MV-4-11 (cell line): ENCODE measurements around the gene ZNF440.
"Not testable (repeated sequence)": the region's sequence is repeated elsewhere in the genome, so short reads cannot be mapped to it uniquely, and the experiment has no call there.

Source experiments
- DNase-seq: peaks from one replicate; lab custom pipeline; 2025; lab: John Stamatoyannopoulos, UW

ZNF440 gene

DNA sequence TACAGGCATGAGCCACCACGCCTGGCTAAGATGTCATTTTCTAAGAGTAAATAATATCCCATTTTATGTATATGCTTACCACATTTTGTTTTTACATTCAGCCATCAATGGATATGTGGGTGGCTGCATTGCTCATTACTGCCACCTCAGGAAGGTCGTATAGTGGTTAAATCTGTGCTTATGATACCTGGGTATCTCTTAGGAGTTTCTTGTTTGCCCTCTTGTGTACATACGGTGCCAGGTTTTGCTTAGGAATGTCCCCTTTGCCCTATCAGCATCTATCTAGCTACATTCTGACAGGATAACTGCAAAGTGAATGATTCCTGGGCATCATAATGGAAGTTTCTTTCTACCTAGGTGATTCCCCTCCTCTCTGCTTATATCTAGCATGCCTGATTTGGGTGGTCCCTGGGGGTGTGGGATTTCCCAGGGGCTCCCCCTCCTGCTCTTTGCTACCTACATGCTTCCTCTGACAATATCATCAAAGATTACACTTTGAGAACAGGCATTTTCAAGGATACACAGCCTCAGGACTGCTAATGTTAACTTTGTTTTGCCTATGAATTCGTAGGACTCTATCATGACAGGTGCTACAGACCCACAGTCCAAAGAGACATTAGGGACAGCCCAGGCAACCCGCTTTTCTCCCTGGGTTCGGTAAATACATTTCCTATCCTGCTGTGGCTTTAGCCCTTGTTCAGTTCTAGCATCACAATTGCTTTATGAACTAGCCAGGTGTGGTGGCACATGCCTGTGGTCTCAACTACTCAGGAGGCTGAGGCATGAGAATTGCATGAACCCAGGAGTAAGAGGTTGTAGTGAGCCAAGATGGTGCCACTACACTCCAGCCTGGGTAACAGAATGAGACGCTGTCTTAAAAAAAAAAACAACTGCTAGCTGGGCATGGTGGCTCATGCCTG lies 15.1 kb downstream of the ZNF440 start:
- not testable (repeated sequence) for DNase-seq

DNA sequence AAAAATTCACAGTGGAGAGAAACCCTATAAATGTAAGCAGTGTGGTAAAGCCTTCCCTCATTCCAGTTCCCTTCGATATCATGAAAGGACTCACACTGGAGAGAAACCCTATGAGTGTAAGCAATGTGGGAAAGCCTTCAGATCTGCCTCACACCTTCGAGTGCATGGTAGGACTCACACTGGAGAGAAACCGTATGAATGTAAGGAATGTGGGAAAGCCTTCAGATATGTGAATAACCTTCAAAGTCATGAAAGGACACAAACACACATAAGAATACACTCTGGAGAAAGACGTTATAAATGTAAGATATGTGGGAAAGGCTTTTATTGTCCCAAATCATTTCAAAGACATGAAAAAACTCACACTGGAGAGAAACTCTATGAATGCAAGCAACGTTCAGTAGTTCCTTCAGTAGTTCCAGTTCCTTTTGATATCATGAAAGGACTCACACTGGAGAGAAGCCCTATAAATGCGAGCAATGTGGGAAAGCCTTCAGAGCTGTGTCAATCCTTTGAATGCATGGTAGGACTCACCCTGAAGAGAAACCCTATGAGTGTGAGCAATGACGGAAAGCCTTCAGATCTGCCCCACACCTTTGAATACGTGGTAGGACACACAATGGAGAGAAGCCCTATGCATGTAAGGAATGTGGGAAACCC lies 18.3 kb downstream of the ZNF440 start:
- no peak for DNase-seq

DNA sequence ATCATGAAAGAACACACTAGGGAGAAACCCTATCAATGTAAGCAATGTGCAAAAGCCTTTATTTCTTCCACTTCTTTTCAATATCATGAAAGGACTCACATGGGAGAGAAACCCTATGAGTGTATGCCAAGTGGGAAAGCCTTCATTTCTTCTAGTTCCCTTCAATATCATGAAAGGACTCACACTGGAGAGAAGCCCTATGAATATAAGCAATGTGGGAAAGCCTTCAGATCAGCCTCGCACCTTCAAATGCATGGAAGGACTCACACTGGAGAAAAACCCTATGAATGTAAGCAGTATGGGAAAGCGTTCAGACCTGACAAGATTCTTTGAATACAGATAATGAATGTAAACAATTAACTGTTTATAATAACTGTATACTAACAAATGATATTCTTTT lies 19.5 kb downstream of the ZNF440 start:
- DNase-seq, result no peak

DNA sequence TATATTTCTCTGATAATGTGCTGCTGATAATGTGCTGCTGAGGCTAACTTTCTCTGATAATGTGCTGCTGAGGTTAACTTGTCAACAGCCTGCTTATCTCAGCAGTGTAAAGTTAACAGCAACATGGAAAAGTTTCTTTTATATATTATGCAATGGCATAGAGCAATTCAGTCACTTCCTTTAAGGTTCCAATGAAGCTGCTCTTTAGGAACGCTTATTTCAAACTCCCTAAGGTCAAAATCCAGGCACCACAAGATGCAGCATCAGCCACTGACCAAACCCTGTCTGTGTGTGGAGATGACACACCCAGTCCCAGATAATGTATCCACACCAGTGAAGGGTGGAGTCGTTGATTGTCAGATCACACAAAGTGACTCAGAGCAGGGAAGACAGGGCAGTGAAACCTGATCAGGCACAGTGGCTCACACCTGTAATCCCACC lies 21.6 kb downstream of the ZNF440 start:
- DNase-seq, result not testable (repeated sequence)

DNA sequence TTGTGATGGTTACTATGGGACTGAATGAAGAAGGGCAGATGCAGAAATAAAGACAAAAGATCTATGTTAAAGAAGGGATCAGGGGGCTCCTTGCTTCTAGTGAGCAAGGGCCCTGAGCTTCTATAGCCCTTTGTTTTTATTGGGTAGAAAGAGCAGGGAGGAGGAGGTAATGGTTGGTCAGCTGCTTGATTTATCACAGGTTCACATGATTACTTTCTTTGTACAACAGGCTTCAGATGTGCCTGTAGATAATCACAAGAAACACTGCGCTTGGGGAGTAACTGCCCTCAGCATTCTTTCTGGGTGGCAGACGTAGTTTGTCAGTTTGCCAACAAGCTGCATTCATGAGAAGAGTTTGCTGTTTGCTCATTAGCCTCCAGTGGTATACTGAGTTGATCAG lies 29.6 kb downstream of the ZNF440 start:
- no peak for DNase-seq

DNA sequence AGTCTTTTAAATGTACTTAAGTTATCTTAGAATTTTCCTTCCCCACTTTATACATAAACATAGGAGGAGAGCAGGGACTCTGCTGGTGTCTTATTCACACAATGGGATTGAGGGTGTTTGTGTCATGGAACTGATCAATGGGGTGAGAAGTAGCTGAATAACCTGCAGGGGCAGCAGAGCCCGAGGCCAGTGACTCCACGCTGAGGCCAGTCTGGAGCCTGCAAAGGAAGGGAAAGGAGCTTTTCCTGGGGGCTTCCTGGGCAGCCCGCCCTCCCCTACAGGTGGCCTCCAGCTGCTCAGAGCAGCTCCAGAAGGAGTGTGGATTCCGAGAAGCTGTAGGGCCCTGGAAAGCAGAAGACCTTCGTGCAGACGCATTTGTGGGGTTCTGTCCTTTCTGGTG lies 33.5 kb downstream of the ZNF440 start:
- DNase-seq, result not testable (repeated sequence)

DNA sequence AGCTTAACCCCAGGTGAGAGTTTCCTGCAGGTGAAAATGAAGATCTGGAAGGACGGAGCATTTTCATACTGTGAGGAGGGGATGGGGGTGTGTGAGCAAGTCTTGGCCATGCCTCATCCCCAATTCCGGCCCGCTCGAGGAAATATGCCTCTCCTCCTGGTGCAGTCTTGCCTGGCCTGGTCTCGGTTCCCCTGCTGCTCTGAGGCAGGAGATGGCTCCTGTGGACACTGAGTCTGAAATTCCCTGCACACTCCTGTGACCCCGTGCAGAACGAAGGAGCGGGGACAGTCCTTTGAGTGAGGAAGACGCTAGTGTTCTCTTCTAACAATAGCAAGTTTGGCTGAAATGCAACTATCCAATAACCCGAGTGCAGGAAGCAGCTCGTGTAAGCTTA lies 34.1 kb downstream of the ZNF440 start:
- no peak for DNase-seq

DNA sequence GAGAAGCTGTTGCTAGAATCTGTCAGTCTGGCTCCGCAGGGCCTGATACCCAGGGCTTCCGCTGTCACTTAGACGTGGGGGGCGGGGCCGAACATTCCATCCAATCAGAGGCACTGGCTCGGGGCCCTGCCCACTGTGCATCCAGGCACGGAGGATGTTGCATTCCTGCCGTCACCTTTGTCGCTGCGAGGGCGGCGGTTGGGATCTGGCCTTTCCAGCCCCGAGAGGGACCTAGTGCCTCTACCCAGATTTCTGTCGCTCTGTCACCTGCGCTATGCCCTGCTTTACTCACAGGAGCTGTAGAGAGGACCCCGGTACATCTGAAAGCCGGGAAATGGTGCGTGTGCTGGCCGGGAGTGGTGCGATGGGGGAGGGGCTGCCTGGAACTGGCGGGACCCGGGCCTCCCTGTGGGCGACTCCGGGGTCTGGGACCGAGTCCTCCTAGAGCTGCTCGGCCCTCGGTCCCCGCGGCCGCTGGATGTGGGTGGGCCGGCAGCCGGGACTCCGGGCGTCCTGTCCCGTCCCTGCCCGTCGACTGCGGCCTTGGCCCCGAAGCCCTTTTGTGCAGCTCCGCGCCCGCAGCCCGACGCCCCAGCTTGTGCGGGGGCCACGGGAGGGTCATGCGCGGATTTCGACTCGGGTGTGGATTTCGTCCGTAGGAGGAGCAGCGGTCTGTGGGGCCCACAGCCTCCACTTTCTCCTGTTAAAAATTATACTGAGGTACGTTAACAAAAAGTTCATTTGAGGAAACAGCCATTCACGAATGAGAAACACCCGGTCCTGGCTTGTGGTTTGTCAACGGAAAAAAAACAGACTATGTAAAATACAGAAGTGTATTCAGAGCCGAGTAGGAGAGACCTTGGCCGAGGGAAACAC lies 34.8 kb downstream of the ZNF440 start, which contains the start of gene ZNF439:
TSS of gene ZNF439 (plus strand) at position 133 of the 876 bp plus-strand sequence. CDS start at position 275, 142 bp downstream.
- peak; percentile 42 for DNase-seq

DNA sequence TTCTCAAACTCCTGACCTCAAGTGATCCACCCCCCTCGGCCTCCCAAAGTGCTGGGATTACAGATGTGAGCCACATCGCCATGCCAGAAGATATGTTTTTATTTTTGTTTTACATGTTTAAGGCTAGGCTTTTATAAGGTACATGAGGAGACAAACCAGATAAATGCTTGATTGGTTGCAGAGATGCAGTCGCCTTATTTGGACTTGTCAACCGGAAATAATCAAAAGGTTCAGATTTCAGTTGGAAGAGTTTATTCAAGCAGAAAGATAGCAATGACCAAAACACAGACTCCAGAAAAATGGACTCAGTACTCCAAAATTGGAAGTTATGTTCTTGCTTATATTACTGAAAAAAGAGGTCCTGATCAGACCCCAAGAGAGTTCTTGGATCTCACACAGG lies 36.2 kb downstream of the ZNF440 start:
- not testable (repeated sequence) for DNase-seq

DNA sequence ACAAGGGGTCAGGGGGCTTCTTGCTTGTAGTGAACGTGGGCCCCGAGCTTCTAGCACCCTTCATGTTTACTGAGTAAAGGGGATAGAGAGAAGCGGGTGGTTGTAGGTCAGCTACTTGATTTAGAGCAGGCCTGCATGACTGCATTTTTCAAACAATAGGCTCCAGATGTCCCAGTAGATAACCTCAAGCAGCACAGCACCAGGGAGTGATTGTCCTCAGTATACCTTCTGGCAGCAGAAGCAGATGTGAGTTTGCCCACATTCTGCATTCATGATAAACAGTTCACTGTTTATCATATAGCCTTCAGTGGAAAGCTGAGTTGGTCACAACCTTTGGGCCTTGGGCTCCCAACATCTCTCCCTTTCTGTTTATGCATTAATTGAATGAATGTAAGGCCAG lies 39.3 kb downstream of the ZNF440 start:
- DNase-seq, result no peak

DNA sequence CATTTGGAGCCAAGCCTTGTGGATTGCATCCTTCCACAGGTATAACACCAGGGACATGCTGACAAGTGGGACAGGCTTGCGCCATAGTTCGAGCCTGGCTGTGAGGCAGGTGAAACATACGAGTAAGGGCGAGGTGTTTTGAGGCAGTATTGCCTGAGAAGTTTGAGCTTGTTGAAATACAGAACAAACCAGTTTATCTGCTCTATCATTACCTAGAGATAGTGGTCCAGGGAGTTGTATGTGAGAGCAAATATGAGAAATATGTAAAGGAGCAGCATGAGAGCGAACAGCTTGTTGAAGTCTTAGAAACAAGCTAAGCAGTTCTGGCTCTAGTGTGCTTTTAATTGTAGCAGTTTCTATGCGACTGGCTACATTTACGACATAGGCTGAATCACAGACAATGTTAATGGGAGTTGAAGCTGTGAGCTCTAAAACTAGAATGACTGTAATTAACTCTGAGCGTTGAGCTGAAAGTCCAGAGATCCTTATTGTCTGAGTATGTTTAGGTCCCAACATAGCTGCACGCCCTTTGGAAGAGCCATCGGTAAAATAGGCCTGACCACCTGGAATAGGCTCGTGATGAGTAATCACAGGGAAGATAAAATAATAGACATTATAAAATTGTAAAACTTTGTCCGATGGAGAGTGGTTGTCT lies 42.6 kb downstream of the ZNF440 start:
- DNase-seq, result no peak

DNA sequence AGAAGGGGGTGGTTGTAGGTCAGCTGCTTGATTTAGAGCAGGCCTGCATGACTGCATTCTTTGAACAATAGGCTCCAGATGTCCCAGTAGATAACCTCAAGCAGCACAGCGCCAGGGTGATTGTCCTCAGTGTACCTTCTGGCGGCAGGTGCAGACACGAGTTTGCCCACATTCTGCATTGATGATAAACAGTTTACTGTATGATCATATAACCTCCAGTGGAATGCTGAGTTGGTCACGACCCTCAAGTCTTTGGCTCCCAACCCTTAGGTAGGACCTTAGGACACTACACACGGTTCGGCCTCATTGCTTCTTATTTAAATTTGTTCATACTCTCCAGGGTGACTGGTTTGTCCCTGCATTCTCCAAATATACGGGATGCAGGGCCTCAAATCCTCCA lies 46.6 kb downstream of the ZNF440 start:
- DNase-seq, result no peak

DNA sequence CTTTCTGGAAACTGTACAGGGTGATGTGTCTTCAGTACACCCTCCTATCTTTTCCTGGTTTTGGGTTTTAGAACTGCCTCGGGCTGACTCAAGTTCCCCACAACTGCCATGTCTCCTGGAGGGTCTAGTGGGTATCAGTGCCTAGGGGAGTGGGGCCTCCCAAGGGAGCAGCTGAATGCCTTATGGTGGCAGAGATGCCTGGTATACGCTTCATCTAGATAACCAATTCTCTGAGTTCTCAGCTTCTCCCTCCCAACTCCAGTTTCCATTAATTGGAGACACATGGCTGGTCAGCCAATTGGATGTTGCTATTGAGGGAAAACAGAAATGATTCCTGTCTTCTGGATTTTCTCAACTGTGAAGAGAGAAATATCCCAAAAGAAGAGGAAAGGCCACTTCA lies 47.2 kb downstream of the ZNF440 start:
- DNase-seq, result no peak

DNA sequence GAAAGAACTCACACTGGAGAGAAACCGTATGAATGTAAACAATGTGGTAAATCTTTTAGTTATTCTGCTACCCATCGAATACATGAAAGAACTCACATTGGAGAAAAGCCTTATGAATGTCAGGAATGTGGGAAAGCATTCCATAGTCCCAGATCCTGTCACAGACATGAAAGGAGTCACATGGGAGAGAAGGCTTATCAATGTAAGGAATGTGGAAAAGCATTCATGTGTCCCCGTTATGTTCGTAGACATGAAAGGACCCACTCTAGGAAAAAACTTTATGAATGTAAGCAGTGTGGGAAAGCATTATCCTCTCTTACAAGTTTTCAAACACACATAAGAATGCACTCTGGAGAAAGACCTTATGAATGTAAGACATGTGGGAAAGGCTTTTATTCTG lies 53.7 kb downstream of the ZNF440 start:
- DNase-seq, result not testable (repeated sequence)

DNA sequence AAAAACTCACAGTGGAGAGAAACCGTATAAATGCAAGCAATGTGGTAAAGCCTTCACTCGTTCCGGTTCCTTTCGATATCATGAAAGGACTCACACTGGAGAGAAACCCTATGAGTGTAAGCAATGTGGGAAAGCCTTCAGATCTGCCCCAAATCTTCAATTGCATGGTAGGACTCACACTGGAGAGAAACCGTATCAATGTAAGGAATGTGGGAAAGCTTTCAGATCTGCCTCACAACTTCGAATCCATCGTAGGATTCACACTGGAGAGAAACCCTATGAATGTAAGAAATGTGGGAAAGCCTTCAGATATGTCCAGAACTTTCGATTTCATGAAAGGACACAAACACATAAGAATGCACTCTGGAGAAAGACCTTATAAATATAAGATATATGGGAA lies 54.1 kb downstream of the ZNF440 start:
- DNase-seq, result no peak

DNA sequence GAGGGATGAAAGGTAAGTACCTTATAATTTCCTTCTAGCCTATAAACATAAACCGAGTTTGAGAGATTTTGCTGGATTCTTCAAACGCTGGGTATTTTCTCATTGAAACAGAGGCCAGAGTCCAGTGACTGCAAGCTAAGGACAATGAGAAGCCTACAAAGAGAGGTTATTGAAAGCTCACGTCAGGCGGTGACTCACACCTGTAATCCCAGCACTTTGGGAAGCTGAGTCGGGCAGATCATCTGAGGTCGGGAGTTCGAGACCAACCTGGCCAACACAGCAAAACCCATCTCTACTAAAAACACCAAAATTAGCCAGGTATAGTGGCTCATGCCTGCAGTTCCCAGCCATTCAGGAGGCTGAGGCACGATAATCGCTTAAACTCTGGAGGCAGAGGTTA lies 58.6 kb downstream of the ZNF440 start:
- DNase-seq, result no peak

DNA sequence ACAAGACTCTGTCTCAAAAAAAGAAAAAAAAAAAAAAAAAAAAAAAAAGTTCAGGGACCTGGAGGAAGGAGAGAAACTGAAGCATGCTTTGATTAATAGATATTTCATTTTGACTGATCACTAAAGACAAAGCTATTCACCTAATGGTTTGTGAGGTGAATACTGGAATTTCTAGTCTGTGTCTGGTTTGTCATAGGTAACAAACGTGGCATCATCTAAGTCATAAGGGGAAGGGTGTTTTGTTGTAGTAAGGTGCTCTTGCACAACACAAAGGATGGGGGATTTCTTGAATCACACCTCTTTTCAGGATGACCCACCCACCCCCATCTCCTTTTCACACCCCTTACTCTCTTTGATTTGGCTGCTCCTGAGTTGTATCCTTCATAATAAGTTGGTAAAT lies 59.7 kb downstream of the ZNF440 start:
- DNase-seq, result no peak

DNA sequence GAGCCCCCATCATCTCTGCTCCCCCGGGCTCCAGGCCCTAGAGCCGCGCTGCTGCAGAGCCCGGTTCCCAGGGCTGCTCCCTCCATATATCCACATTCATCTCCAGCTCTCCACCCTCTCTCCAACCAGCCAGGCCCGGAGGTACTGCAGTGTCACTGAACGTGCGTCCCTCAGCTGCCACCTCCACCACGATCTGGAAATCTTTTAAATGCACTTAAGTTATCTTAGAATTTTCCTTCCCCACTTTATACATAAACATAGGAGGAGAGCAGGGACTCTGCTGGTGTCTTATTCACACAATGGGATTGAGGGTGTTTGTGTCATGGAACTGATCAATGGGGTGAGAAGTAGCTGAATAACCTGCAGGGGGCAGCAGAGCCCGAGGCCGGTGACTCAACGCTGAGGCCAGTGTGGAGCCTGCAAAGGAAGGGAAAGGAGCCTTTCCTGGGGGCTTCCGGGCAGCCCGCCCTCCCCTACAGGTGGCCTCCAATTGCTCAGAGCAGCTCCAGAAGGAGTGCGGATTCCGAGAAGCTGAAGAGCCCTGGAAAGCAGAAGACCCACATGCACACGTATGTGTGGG lies 65.7 kb downstream of the ZNF440 start:
- DNase-seq, result not testable (repeated sequence)

DNA sequence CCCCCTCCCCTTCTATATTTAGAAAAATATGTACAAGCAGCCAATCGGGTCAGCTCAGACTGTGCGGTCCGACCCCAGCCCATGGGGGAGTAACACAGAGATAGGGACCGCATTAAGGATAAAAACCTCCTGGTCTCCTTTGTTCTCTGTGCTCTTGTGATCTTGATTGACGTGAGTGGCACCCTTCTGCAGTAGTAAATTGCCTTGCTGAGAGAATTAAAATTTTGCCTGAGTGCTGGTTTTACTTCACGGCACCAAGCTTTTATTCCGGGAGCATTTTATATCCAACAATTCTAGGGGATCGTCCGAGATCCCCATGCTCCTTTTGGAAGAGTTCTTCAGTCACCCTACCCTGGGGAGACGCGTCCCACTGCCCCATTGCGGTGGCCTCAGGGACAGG lies 66.5 kb downstream of the ZNF440 start:
- no peak for DNase-seq

DNA sequence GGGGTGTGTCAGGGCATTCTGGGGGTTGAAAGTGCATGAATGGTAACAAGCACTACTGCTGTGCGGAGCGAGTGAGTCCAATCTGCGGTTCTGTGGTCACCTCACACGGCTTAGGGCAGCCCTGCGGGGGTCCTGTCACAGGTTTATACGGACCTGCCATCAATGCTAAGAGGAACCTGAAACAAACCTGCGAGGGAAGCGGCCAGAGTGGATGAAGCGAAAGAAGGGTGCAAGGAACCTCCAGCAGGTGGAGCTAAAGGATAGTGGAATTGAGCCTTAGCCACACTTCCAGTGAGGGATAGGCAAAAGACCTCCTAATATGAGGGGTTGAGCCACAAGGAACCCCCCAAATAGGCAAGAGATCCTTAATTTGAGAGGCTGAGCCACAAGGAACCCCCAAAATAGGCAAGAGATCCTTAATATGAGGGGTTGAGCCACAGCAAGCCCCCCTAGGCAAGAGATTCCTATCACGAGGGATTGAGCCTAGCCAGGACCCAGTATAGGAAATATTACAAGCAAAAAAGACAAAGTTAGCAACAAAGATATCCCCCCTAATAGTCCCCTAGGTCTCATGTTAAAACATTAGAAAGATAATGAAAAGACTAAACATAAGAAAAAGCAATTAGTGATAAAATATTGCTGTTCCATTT lies 67.2 kb downstream of the ZNF440 start:
- DNase-seq, result peak; percentile 12

DNA sequence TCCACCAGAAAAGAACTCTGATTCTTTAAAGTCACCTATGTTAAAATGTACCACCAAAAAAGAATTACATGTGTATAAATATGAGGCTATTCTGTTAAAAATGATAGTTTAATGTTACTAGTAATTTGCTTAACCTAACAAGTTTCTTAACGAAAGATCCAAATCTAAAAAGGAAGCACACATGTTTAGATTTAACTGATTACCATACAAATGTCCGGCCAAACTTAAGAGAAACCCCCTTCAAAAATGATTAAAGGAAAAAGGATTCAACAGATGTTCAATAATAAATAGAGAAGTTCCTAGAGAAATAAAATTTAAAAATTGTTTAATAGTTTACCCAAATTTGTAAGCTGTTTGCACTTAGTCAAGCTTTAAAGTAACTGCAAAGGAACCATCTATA lies 68.5 kb downstream of the ZNF440 start:
- no peak for DNase-seq
